Measurements from ENCODE around the gene SAMD1. TPM values are rescaled to one million over a fixed set of nuclear protein-coding genes. Genes with fewer than 3 reads are reported as not detected.

Gene SAMD1
- total and polyA plus RNA-seq, 2 of the 13 experiments (the other 11 are each of a cell fraction or from before 2014, with no cell fraction given): 17.5 to 45.0 TPM

GRCh38 chr19:14086098-14086497 is 4.5 kb downstream of the SAMD1 start:
- Histone ChIP-seq H3K4me1 (ENCODE audit: insufficient read depth, low read length) (peaks cover 52% of the 10 kb centered on the region), H3K27ac (ENCODE audit: extremely low read length, insufficient read depth, low read length) (no peak overlapping the region), H3K9me3 (ENCODE audit: low read length) (no peaks in the 10 kb centered on the region), H3K4me3 (replicated peaks in 1 of 3; ENCODE audit: insufficient read depth in 1 of 3, low read depth in 2 of 3, low read length in 3 of 3) (peak overlapping the region; percentile 52 to 64 (median 54); a peak in 3 of 6 replicates), H4K20me1 (ENCODE audit: insufficient read depth, low read length) (no peaks in the 10 kb centered on the region), H3K27me3 (ENCODE audit: control insufficient read depth in 1 of 2, insufficient read depth in 2 of 2, low read length in 2 of 2) (no peaks in the 10 kb centered on the region), H3K9ac (ENCODE audit: insufficient read depth, low read depth, low read length) (0 out of 2 replicates have a peak overlapping the region, but pooled peaks have one; percentile 22), H2AFZ (ENCODE audit: low read length) (no peak overlapping the region), H3K4me2 (ENCODE audit: low read depth, low read length) (peak overlapping the region; percentile 65; the same call in 1 of the 2 replicates), H3K36me3 (replicated peaks in 1 of 2; ENCODE audit: control insufficient read depth in 1 of 2, insufficient read depth in 2 of 2, low read length in 2 of 2) (peaks cover 4 to 8% of the 10 kb centered on the region in 2 experiments; a peak in 2 of 5 replicates), H3K79me2 (ENCODE audit: insufficient read depth, low read length) (peaks cover 4% of the 10 kb centered on the region)
- ATAC-seq (no peak), DNase-seq (ENCODE audit: low spot score) (no peak), FAIRE-seq (no peak)
- no TSS peak for BruUV-seq (replicated peaks)
- intact Hi-C loops (cut with micrococcal nuclease; ENCODE audit: unreplicated experiment): no loop called here
- ChIA-PET CTCF (ENCODE audit: low intra/inter-chr PET ratio, low total read pairs) (no interaction called here), POLR2A (interaction anchor here (1.0 kb wide), 1 partner anchor 51 kb away, joined by 3 read pairs; the partner anchor contains the start of gene ASF1B)
- TF ChIP-seq YEATS4 (CRISPR knock-in tag; IDR thresholded peaks at IDR 0.05; ENCODE audit: borderline replicate concordance): peak; percentile 12; the same call in 1 of the 2 replicates
- TF ChIP-seq KAT8 (CRISPR knock-in tag; IDR thresholded peaks at IDR 0.05): no peak
- peak; percentile 76 for TF ChIP-seq ZKSCAN1 (IDR thresholded peaks at IDR 0.05; ENCODE audit: low read length)
- TF ChIP-seq SKIL (CRISPR knock-in tag; IDR thresholded peaks at IDR 0.05; ENCODE audit: borderline replicate concordance): no peak
- 76% methylated on average over 5 of the region's 5 CpGs for WGBS (ENCODE audit: low lambda C conversion rate)
- in situ Hi-C loops (cut with HindIII; ENCODE audit: extremely low pct_ligation_motif_present, low pct_unique_long_range_greater_than_20kb): no loop called here

DNA sequence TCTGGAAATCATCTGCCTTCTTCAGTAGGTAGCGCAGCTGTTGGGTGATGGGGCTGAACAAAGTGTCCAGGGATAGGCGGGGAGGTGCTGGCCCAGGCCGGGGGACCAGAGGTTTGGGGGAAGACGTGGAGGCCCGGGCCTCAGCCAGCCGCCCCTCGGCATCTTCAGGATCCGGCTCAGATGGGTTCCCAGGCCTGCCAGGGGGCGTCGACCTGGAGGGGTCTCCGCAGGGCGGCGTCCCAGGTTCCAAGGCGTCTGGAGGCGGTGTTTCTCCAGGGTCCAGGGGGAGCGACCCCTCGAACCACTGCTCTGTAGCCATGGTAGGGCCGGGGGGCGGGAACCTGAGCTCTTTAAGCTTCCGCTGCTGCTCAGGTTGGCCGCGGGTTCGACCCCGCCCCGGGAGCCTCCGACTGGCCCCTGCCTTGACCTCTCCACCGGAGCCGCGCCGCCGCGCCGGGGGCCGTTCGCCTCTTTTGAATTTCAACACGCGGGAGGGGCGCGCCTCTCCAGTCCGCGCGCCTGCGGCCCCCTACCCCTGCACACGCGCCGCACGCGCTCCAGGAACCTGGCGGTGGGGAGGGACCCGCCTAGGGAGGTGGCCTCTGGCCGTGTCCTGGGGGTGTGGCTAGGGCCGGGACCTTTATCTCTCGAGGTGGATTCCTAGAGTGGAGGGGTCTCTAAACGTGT is 5.1 kb downstream of the SAMD1 start, which contains the start of gene C19orf67:
Gene C19orf67 (minus strand): TSS at position 475 of the 687 bp plus-strand sequence. CDS start 156 bp downstream, at position 319.
- ChIA-PET POLR2A (interaction anchor here (1.0 kb wide), 1 partner anchor 51 kb away, joined by 3 read pairs; the partner anchor contains the start of gene ASF1B), CTCF (ENCODE audit: low intra/inter-chr PET ratio, low total read pairs) (no interaction called here)
- 63% methylated on average over 39 of the region's 54 CpGs for WGBS (ENCODE audit: low lambda C conversion rate)
- peak; percentile 18 for ATAC-seq
- Histone ChIP-seq H3K36me3 (replicated peaks in 1 of 2; ENCODE audit: control insufficient read depth in 1 of 2, insufficient read depth in 2 of 2, low read length in 2 of 2) (peaks cover 4 to 8% of the 10 kb centered on the region in 2 experiments; a peak in 2 of 5 replicates), H3K4me3 (replicated peaks in 1 of 3; ENCODE audit: insufficient read depth in 1 of 3, low read depth in 2 of 3, low read length in 3 of 3) (peak within 1 kb of the TSS; percentile 52 to 64 (median 54); a peak in 5 of 6 replicates), H3K27ac (ENCODE audit: extremely low read length, insufficient read depth, low read length) (peak within 1 kb of the TSS; percentile 53), H3K79me2 (ENCODE audit: insufficient read depth, low read length) (peaks cover 6% of the 10 kb centered on the region), H3K4me1 (ENCODE audit: insufficient read depth, low read length) (peaks cover 53% of the 10 kb centered on the region), H3K9ac (ENCODE audit: insufficient read depth, low read depth, low read length) (peak within 1 kb of the TSS; percentile 22; the same call in 1 of the 2 replicates), H3K27me3 (ENCODE audit: control insufficient read depth in 1 of 2, insufficient read depth in 2 of 2, low read length in 2 of 2) (no peaks in the 10 kb centered on the region; a peak in 1 of 5 replicates), H3K4me2 (ENCODE audit: low read depth, low read length) (peak within 1 kb of the TSS; percentile 65), H4K20me1 (ENCODE audit: insufficient read depth, low read length) (no peaks in the 10 kb centered on the region), H2AFZ (ENCODE audit: low read length) (no peak within 1 kb of the TSS), H3K9me3 (ENCODE audit: low read length) (no peaks in the 10 kb centered on the region)
- no peak for FAIRE-seq
- intact Hi-C loops (cut with micrococcal nuclease; ENCODE audit: unreplicated experiment): no loop called here
- no peak for DNase-seq (ENCODE audit: low spot score)
- in situ Hi-C loops (cut with HindIII; ENCODE audit: extremely low pct_ligation_motif_present, low pct_unique_long_range_greater_than_20kb): no loop called here
- BruUV-seq (replicated peaks): no TSS peak
- TF ChIP-seq, protein P1, sequence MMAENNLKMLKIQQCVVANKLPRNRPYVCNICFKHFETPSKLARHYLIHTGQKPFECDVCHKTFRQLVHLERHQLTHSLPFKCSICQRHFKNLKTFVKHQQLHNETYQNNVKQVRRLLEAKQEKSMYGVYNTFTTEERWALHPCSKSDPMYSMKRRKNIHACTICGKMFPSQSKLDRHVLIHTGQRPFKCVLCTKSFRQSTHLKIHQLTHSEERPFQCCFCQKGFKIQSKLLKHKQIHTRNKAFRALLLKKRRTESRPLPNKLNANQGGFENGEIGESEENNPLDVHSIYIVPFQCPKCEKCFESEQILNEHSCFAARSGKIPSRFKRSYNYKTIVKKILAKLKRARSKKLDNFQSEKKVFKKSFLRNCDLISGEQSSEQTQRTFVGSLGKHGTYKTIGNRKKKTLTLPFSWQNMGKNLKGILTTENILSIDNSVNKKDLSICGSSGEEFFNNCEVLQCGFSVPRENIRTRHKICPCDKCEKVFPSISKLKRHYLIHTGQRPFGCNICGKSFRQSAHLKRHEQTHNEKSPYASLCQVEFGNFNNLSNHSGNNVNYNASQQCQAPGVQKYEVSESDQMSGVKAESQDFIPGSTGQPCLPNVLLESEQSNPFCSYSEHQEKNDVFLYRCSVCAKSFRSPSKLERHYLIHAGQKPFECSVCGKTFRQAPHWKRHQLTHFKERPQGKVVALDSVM (CRISPR knock-in tag; IDR thresholded peaks at IDR 0.05): no peak
- TF ChIP-seq, protein P2, sequence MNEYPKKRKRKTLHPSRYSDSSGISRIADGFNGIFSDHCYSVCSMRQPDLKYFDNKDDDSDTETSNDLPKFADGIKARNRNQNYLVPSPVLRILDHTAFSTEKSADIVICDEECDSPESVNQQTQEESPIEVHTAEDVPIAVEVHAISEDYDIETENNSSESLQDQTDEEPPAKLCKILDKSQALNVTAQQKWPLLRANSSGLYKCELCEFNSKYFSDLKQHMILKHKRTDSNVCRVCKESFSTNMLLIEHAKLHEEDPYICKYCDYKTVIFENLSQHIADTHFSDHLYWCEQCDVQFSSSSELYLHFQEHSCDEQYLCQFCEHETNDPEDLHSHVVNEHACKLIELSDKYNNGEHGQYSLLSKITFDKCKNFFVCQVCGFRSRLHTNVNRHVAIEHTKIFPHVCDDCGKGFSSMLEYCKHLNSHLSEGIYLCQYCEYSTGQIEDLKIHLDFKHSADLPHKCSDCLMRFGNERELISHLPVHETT (CRISPR knock-in tag; conservative IDR thresholded peaks at IDR 0.05): 0 out of 2 replicates have a peak, but pooled peaks have one; percentile 53
- TF ChIP-seq AGO2 (optimal IDR thresholded peaks at IDR 0.05; ENCODE audit: low read depth, low read length) (peak; percentile 92), ZBTB2 (CRISPR knock-in tag; IDR thresholded peaks at IDR 0.05; ENCODE audit: low read depth) (peak; percentile 75)
